Endothelial cell of hepatic sinusoid (primary cell): Measurements from ENCODE around the gene TBCD.

ENCODE experiments used
- in situ Hi-C: cut with HindIII; loops from 2 replicates; pipeline ENCODE4 v1.10.0; 2017; ENCODE audit warnings: low sequenced_read_pairs

TBCD gene

DNA sequence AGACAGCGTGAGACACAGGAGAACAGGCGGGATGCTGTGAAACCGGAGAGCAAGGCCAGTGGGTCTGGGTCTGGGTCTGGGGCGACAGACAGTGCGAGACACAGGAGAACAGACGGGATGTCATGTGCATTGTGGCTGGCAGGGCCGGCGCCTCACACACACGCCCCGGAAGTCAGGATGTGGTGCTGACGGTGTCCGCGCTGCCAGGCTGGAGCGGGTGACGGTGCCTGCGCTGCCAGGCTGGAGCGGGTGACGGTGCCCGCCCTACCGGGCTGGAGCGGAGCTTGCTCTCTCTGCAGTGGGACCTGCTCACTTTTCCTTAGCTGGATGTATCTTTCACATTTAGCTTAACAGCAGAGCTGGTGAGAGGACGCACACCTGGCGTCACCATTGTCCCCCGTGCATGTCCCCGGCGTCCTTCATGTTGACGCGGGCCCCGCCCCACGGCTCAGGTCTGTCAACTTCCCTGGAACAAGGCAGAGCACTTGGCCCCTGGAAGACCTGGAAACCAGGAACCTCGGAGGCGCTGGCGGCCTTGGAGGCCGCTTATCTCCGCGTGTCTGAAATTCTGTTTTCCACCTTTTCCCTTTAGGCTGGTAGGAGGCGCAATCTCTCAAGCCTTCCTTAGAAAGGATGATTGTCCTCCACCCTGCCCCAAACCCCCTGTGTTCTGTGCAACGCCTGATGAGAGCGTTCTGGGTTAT, 131.0 kb downstream of the TBCD start:
- in situ Hi-C loops, result no loop called here

GRCh38 chr17:82883419-82884031, 131.7 kb downstream of the TBCD start:
- in situ Hi-C loops, result no loop called here

DNA sequence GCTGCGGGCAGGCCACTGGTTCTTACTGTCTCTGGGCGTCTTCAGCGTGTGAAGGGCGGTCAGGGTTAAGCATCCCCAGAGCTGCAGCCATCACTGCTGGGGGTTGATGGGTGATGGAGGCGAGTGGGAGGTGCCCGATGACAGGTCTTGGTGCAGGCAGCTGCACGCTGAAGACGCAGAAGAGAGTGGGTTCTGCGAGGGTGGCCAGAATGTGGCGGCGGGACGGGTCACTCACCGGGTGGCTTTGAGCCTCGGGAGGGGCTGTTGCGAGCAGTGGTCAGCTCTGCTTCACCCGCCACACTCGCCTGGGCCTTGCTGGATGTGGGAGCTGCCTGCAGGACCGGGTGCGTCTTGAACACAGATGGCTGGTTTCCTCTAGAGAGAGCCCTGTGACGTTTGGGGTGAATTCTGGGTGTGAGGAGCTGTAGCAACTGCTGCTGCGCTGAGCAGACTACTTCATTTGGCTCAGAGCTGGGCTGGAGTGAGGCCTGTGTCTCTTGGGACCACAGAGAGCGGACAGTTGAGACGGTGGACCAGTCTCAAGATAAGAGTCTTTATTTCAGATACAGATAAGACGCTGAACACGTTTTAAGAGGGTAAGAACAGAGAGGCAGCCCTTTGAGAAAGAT, 132.6 kb downstream of the TBCD start:
- in situ Hi-C loops, result no loop called here

GRCh38 chr17:82884970-82885353, 133.1 kb downstream of the TBCD start:
- in situ Hi-C loops, result loop anchor here (5.0 kb wide), 1 partner anchor 63 kb away; no protein-coding TSS in a partner anchor

- in situ Hi-C loops, result loop anchor here (5.0 kb wide), 1 partner anchor 65 kb away; no protein-coding TSS in a partner anchor
Observed at GRCh38 chr17:82887255-82888164, 135.6 kb downstream of the TBCD start.

DNA sequence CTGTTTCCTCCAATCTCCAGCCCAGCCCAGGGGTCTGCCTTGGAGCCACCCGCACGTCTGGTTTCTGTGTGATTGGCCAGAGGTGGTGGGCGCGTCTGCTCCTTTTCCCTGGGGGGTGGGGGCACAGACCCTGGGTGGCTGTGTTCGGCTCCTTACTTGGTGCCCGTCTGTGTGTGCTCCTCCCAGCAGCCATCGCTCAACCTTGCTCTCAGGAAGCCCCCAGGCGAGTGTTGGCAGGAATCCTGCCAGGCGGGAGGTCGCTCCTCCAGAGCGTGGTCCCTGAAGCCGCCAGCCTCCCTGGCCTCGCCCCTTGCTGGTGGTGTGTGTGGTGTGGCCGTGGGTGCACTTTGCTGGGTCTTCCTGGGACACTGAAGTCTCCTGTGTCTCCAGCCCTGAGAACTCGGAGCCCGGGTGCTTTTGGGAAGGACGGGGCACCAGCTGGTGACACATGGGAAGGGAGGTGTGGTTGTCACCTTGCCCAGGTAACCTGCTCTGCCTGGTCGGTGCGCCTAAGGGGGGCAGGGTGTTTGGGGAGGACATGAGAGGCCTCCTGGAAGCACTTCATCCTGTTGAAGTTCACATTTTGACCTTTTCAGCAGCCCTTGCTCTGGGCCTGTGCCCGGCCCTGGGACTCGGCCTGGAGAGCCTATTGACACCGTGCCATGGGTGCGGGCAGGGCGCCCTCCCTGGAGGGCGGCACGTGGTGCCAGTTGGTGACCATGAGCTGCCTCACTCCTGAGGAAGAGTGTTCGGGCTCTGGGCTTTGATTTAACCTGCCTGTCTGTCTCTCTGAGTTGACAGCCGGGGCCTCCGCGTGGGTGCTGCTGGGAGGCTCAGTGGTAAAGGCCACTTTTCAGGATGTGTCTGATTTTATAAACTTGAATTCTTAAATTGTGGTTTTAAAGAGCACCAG, 137.0 kb downstream of the TBCD start:
- in situ Hi-C loops, result loop anchor here (5.0 kb wide), 1 partner anchor 67 kb away; no protein-coding TSS in a partner anchor

- in situ Hi-C loops, result loop anchor here (5.0 kb wide), 1 partner anchor 67 kb away; no protein-coding TSS in a partner anchor
Observed at GRCh38 chr17:82889496-82890338, 137.9 kb downstream of the TBCD start.

GRCh38 chr17:82890339-82890730, 138.5 kb downstream of the TBCD start:
- in situ Hi-C loops, result no loop called here

- in situ Hi-C loops, result no loop called here
Observed at GRCh38 chr17:82890926-82891678, 139.2 kb downstream of the TBCD start.

- in situ Hi-C loops, result no loop called here
Observed at GRCh38 chr17:82891911-82892310, 140.0 kb downstream of the TBCD start.

GRCh38 chr17:82892899-82893565, 141.2 kb downstream of the TBCD start:
- in situ Hi-C loops, result no loop called here

DNA sequence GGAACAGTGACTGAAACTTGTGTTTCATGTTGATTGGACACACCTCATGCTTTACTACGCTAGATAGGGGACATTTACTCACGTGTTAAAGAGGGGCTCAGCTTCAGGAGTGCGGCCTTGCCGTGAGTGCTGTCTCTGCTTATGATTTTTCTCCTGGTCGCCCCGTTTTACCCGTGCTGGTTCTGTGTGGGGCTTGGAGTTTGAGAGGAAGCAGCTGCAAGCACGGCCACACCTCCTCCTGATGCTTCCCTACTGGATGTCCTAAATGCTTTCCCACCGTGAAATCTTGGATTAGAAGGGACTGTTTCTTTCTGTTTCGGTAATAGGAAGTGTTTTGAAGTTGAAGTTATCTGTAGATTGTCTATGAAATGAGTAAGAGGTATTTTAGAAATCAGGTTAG, 141.9 kb downstream of the TBCD start:
- in situ Hi-C loops, result no loop called here

- in situ Hi-C loops, result no loop called here
Observed at GRCh38 chr17:82894389-82894788, 142.5 kb downstream of the TBCD start.

DNA sequence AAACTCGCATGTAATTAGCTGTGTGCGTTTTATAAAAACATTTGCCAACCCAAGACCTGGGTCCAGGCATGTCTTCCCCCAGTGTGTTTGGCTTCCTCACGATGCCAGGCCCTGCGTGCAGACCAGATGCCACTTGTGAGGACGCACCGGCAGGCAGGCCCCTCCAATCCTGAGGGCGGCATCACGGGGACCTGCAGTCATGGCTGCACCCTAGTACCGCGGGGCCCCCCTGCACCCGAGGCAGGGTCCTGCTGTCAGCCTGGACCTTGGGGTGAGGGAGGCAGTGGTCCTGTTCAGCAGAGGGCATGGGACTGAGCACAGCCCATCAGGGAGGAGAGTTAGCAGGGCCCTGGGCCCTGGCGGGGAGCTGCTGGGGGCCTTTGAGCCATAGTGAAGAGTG, 143.2 kb downstream of the TBCD start:
- in situ Hi-C loops, result no loop called here

DNA sequence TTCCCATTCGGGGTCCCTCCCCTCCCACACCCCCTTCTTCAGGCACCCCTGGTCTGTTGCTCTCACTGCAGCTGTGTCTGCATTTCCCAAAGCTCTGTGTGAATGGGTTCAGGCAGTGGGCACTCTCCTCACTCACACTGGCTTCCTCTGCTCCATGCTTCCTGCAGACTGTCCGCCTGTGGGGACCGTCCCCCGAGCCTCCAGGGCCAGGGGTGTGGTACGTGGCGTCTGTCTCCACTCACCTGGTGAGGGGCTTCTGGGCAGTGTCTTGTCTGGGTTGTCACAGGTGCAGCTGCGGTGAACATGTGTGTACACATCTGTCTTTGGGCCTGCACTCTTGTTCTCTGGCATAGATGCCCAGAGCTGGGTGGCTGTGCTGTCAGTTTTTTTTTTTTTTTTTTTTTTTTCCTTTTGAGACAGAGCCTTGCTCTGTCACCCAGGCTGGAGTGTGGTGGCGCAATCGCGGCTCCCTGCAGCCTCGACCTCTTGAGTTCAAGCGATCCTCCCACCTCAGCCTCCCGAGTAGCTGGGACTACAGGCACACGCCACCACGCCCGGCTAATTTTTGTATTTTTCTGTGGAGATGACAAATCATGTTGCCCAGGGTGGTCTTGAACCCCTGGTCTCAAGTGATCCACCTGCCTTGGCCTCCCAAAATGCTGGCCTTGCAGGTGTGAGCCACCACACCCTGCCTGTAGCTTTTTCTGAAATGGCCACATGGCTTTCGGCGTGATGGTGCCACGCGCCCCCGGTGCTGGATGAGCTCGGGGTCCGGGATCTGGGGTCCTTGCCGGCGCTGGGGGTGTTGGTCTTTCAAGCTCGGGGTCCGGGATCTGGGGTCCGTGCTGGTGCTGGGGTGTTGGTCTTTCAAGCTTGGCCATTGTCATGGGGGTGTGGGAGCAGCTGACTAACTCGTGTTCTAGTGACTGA, 144.5 kb downstream of the TBCD start:
- in situ Hi-C loops, result no loop called here

DNA sequence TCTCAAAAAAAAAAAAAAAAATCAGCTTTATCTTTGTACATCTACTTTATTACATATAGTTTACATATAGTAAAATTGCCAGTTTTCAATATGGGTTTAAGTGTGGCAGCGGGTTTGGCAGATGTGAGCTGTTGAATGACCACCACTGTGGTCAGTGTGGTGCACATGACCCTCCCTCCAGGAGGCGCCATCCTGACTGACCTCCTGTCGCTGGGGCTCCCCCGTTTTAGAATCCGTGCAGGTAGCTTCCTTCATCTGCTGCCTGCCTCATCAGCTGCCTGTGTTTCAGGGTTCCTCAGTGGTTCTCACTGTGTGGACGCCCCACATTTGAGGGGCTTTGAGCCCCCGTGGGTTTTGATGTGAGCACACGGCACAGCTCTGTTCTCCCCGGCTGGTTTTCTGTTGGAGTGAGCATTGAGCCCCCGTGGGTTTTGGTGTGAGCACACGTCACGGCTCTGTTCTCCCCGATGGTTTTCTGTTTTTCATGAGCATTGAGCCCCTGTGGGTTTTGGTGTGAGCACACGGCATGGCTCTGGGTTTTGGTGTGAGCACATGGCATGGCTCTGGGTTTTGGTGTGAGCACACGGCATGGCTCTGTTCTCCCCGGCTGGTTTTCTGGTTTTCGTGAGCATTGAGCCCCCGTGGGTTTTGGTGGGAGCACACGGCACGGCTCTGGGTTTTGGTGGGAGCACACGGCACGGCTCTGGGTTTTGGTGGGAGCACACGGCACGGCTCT, 145.8 kb downstream of the TBCD start:
- in situ Hi-C loops, result no loop called here
